HG03575 (cell line): Measurements from ENCODE around the gene ENTPD8.
"Not testable (repeated sequence)": the region's sequence is repeated elsewhere in the genome, so short reads cannot be mapped to it uniquely, and the experiment has no call there.

Experiments
- ATAC-seq: cut with Tn5 transposase; IDR thresholded peaks from one replicate; pipeline ENCODE4 v1.9.1; 2021; ENCODE audit not compliant: unreplicated experiment, insufficient number of reproducible peaks, low FRiP score; ENCODE audit errors: extremely low read depth

ENTPD8 gene

GRCh38 chr9:137460363-137461315 is 19.5 kb upstream of the ENTPD8 start:
- no peak for ATAC-seq

GRCh38 chr9:137459601-137460362 is 18.6 kb upstream of the ENTPD8 start:
- no peak for ATAC-seq

DNA sequence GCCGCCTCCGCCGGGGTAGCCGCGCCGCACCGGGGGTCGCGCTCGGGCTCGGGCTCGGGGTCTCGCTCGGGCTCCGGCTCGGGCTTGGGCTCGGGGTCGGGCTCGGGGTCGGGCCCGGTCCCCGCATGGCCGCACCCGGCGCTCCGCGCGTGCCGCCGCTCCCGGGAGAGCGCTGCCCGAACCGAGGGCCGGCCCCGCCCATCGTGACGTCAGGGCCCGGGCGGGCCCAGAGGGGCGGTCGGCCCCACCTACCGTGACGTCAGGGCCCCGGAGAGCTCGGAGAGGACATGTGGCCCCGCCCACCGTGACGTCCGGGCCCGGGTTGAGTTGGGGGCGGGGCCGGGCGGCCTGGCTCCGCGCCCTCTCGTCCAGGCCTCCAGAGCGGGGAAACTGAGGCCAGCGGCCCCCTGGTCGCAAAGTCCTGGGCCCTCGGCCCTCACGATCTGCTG is 18.0 kb upstream of the ENTPD8 start, which contains the start of gene NSMF:
TSS of gene NSMF (minus strand) at position 183 of the 449 bp plus-strand sequence. CDS start 232 bp downstream, outside the sequence.
- no peak for ATAC-seq

- ATAC-seq: no peak
Observed at GRCh38 chr9:137458194-137459151, 17.3 kb upstream of the ENTPD8 start.

DNA sequence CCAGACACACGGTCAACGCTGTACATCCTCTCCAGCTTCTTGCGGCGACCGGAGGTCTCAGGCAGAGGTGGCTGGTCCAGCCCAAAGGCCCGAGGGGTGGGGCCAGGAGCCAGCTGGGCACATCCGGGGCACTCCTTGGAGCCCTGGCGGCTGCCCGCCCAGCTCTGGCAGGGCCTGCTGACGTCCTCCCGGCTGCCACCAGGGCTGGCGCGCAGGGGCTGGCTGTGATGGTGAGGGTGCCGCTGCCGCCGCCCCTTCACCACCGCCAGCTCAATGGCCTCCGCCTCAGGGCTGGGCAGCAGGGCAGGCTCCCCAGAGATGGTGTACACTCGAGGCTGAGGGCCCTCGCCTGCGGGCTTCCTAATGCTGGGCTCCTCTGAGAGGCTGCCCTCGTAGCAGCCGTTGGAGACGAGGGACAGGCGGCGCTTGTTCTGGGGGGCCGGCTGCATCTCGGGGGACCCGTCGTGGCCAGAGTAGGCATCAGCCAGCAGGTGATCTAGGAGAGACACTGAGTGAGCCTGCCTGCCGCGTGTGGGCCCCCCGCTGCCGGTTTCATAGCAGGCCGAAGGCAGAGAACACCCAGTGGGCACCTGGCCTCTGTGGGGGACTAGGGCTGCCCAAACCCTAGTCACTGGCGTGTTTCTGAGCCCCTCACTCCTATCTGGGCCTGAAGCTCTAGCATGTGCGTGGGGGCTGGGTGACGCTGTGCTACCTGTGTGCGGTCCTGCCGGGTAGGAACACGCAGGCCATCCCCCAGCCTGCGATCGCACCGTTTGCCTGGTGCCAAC is 16.4 kb upstream of the ENTPD8 start:
- no peak for ATAC-seq

DNA sequence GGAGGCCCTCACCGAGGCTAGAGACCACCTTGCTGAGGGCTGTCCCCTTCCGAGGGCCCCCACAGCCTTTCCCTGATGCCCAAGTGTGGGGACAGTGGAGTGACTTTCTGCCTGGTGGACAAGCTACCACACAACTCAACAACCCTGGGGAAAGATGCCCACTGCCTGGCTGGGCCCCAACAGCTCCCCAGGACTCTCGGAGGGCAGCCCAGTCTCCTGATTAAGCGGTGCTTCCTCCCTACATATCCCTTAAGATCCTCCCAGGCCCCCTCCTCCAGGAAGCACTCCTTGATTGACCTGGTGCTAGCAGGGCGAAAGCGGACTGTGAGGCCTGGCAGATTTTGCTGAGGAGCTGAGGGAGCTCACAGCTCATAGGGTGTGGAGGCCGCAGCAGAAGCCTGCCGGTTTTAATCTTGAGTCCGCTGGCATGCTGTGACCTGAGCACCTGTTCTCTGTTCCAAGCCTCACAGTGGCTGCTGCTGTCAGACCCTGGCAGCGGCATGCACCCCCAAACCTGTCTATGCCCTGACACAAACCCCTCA is 15.8 kb upstream of the ENTPD8 start:
- no peak for ATAC-seq

GRCh38 chr9:137456061-137456863 is 15.1 kb upstream of the ENTPD8 start:
- no peak for ATAC-seq

GRCh38 chr9:137455359-137455991 is 14.3 kb upstream of the ENTPD8 start:
- ATAC-seq: no peak

DNA sequence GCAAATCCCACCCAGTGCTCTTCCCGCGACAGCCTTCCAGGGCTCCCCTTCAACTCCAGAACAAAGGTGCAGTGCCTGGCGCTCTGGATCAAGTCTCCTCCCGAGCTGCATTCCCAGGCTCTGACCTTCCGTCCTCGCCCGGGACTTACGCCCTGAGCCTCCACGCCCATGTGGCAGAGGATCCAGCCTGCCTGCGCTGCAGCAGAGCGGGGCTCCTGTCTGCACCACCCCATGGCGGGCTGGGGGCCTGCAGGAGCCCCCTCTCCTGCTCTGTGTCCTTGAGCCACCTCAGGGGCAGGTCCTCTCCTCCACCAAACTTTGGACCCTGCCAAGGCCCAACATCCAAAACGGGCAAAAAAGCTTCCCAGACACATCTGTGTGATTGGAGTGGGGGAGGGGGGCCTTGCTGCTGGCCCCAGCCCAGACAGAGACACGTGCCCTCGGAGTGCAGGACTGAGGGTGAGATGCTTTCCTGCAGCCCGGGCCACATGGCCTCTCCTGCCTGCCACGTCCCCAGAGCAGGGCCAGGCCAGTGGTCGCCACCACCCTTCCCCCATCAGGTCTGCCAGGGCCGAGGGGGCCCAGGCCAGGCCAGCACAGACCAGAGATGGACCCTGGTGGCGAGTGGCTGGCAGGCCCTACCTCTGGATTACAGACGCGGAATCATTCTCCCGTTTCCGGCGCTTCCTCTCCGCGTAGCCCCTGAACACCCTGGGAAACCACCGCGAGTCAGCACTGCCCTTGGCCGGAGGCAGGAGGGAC is 13.6 kb upstream of the ENTPD8 start:
- ATAC-seq: no peak

DNA sequence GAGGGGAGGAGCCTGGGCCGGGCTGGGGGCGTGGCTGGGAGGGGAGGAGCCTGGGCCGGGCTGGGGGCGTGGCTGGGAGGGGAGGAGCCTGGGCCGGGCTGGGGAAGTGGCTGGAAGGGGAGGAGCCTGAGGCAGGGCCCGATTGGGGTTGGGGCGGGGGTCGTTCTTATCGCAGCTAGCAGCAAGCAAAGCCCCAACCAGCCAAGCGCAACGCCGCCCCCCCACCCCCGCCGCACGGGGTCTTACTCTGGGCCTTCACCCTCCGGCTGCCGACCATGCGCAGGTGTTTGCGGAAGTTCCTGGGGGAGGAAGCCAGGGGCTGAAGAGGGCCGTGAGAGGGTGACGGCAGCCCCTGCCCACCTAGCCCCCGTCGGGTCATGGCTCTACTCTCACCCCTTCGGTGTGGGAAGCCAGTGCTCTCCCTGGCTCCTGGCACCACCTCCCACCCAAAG is 13.0 kb upstream of the ENTPD8 start:
- ATAC-seq: no peak

DNA sequence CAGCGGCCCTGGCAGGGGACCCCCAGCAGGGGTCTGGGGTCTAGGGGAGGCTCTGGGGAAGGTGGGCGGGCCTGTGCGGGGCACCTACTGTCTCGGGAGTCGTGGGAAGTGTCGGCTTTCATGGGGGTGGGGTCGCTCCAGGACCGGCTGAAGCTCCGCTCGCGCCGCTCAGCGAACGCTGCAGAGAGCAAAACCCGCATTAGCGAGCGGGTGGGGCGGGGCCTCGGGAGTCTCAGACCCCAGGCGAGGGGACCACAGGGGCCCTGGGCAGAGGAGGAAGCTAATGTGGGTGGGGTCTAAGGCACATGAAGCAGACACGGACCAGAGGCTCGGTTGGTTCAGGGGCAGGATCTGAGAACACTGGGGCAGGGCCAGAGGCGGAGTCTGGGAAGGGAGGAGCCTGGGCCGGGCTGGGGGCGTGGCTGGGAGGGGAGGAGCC is 12.5 kb upstream of the ENTPD8 start:
- ATAC-seq: no peak

DNA sequence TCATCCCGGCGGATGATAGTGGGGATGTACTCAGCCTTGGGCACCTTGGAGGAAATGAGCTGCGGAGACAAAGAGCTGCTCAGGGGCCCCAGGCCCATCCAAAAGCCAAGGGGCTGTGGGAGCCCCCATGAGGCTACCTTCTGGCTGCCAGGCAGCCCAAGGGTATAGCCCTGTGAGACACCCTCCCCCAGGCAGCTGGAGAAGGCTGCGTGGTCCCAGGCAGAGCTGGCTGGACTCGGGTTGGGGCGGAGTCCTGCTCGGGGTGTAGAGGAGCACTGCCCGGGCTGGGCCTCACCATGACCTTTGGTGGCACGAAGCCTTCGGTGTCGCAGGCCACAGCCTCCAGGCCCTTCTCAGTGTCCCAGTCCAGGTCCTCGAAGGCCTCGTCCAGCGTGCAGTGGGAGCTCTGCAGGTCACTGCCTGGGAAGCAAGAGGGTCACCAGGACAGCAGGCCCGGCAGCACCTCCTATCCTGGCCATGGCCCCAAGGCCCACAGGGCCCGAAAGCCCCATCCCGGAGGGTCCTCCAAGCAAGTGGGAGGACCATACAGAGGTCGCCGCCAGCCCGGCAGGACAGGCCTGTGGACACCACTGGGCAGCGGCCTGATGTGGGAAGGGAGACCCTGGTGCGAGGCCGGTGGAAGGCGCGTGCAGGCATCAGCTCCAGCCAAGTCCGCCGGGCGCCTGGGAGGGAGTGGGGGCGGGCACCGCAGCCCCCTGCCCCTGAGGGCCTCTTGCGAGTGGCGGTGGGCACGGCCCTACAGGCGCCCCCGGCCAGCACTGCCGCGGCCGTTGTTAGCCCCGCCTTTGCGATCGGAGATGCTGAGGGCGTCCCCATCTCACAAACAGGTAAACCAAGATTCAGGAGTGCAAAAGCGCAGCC is 11.8 kb upstream of the ENTPD8 start:
- ATAC-seq: no peak

GRCh38 chr9:137452006-137452760 is 11.0 kb upstream of the ENTPD8 start:
- no peak for ATAC-seq

DNA sequence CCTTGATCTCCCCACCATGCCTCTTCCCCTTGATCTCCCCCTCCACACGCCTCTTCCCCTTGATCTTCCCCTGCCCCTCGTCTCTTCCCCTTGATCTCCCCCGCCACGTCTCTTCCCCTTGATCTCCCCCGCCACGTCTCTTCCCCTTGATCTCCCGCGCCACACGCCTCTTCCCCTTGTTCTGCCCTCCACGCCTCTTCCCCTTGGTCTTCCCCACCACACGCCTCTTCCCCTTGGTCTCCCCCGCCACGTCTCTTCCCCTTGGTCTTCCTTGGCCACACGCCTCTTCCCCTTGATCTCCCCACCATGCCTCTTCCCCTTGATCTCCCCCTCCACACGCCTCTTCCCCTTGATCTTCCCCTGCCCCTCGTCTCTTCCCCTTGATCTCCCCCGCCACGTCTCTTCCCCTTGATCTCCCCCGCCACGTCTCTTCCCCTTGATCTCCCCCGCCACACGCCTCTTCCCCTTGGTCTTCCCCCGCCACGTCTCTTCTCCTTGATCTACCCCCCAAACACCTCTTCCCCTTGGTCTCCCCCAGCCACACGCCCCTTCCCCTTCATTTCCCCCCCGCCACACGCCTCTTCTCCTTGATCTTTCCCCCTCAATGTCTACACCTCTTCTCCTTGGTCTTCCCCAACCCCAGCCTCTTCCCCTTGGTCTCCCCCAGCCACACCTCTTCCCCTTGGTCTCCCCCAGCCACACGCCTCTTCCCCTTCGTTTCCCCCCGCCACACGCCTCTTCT is 10.3 kb upstream of the ENTPD8 start:
- not testable (repeated sequence) for ATAC-seq
